ENCODE data around the gene CLIP4.

The CLIP4 gene

GRCh38 chr2:29114946-29115609 lies at the start of gene CLIP4:
Gene CLIP4, plus strand, starts transcription at chr2:29115415. Its CDS starts 5,974 bp downstream, at chr2:29121389.
- no peak for TF ChIP-seq CTCF (conservative IDR thresholded peaks at IDR 0.05; ENCODE audit: low read depth, low read length)
- H3K4me3 ChIP-seq (ENCODE audit: low read length), result peak within 1 kb of the TSS; percentile 70

GRCh38 chr2:29066271-29066860 lies 48.8 kb upstream of the CLIP4 start:
- no peak overlapping the region for H3K4me3 ChIP-seq (ENCODE audit: low read length)
- no peak for TF ChIP-seq CTCF (conservative IDR thresholded peaks at IDR 0.05; ENCODE audit: low read depth, low read length)
- no peak for DNase-seq (ENCODE audit: low read depth)

More at GRCh38 chr2:29114946-29115609, at the start of gene CLIP4:
- peak; percentile 66 for DNase-seq (ENCODE audit: low read depth)

GRCh38 chr2:29066997-29067605 lies 48.1 kb upstream of the CLIP4 start:
- DNase-seq (ENCODE audit: low read depth), result no peak
- H3K4me3 ChIP-seq (ENCODE audit: low read length), result no peak overlapping the region
- no peak for TF ChIP-seq CTCF (conservative IDR thresholded peaks at IDR 0.05; ENCODE audit: low read depth, low read length)

- H3K4me3 ChIP-seq (ENCODE audit: low read length), result no peak overlapping the region
- TF ChIP-seq CTCF (conservative IDR thresholded peaks at IDR 0.05; ENCODE audit: low read depth, low read length), result no peak
- no peak for DNase-seq (ENCODE audit: low read depth)
Observed at GRCh38 chr2:29068513-29068912, 46.7 kb upstream of the CLIP4 start.

GRCh38 chr2:29070526-29070925 lies 44.7 kb upstream of the CLIP4 start:
- no peak for TF ChIP-seq CTCF (conservative IDR thresholded peaks at IDR 0.05; ENCODE audit: low read depth, low read length)
- no peak overlapping the region for H3K4me3 ChIP-seq (ENCODE audit: low read length)
- no peak for DNase-seq (ENCODE audit: low read depth)

GRCh38 chr2:29071032-29071975 lies 43.9 kb upstream of the CLIP4 start:
- no peak overlapping the region for H3K4me3 ChIP-seq (ENCODE audit: low read length)
- TF ChIP-seq CTCF (conservative IDR thresholded peaks at IDR 0.05; ENCODE audit: low read depth, low read length), result no peak
- no peak for DNase-seq (ENCODE audit: low read depth)
